Fibroblast of pulmonary artery (primary cell): Measurements from ENCODE around the gene BICC1.

Experiments used
- DNase-seq: peaks from one replicate; pipeline ENCODE4 v3.0.0-alpha.2; 2010; ENCODE audit warnings: low read depth
- H3K4me3 ChIP-seq: replicated peaks from 2 replicates; pipeline ENCODE4 v1.5.1; 2011; ENCODE audit warnings: low read depth, mild to moderate bottlenecking, control low read depth, low read length, moderate library complexity
- TF ChIP-seq, protein P1 (sequence below): IDR thresholded peaks from 2 replicates; pipeline ENCODE4 v1.5.1; 2011; ENCODE audit warnings: mild to moderate bottlenecking, control low read depth, low read length, inconsistent platforms; ENCODE audit errors: missing control alignments

The BICC1 gene

DNA sequence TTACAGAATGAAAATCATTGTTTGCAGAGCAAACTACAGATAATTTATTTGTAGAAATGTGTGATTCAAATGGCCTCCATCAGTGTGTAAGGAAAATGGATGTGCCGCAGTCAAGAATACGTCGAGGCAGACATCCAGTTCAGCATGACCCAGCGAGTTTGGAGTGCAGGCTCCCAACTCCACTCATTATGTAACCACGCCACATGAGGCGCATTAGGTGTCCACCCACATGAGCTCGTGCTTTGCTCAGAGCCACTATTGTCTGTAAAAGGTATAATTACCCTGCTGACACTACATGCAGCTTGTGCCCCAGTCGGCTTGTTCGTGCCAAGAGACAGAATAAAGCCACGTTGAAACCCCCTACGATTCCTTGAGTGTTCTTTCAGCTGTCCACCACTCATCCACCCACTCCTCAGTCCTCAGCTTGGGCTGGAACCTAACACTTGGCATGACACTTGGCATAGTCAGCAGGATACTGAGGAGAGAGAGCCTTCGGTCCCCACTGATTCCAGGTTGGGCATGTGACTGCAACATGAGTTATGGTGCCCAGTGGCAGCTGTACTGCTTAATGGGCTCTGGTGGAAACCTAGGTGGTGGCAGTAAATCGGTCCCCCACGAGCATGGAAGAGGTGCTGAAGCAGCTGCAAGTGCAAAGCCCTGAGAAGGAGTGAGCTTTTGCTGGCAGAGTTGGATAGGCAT, 102.7 kb downstream of the BICC1 start:
- TF ChIP-seq, protein P1, sequence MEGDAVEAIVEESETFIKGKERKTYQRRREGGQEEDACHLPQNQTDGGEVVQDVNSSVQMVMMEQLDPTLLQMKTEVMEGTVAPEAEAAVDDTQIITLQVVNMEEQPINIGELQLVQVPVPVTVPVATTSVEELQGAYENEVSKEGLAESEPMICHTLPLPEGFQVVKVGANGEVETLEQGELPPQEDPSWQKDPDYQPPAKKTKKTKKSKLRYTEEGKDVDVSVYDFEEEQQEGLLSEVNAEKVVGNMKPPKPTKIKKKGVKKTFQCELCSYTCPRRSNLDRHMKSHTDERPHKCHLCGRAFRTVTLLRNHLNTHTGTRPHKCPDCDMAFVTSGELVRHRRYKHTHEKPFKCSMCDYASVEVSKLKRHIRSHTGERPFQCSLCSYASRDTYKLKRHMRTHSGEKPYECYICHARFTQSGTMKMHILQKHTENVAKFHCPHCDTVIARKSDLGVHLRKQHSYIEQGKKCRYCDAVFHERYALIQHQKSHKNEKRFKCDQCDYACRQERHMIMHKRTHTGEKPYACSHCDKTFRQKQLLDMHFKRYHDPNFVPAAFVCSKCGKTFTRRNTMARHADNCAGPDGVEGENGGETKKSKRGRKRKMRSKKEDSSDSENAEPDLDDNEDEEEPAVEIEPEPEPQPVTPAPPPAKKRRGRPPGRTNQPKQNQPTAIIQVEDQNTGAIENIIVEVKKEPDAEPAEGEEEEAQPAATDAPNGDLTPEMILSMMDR, result no peak
- no peak overlapping the region for H3K4me3 ChIP-seq
- DNase-seq, result no peak

DNA sequence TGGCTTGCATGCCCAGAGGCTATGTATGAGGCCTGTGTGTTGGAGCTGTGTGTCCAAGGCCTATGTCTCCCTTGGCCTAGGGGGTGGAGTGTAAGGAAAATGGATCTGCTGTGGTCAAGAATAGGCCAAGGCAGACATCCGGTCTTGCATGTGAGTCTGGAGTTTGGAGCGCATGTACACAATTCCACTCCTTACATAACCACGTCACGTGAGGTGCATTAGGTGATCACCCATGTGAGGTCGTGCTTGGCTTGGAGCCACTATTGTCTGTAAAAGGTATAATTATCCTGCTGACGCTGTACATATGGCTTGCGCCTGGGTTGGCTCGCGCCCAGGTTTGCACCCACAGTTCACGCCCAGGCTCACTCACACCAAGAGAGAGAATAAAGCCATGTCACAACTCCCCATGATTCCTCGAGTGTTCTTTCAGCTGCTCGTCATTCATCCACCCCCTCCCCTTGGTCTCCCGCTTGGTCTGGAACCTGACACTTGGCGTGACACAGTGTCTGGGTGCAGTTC, 105.5 kb downstream of the BICC1 start:
- TF ChIP-seq, protein P1, result no peak
- H3K4me3 ChIP-seq, result no peak overlapping the region
- no peak for DNase-seq

DNA sequence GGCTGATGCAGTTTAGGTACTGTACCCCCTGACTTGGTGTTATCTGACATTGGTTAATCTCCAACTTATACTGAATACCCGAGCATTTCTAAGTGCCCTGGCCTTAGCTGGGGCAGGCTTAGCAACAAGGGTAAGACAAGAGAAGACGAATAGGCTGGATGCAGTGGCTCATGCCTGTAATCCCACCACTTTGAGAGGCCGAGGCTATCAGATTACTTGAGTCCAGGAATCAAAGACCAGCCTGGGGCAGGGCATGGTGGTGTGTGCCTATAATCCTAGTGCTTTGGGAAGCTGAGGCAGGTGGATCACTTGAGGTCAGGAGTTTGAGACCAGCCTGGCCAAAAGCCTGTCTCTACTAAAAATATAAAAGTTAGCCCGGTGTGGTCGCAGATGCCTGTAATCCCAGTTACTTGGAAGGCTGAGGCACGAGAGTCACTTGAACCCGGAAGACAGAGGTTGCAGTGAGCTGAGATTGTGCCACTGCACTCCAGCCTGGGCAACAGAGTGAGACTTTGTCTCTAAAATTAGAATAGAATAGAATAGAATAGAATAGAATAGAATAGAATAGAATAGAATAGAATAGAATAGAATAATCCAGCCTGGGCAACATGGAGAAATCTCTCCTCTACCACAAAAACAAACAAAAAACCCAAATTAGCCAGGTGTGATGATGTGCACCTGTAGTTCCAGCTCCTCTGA, 108.9 kb downstream of the BICC1 start:
- TF ChIP-seq, protein P1, result no peak
- no peak for DNase-seq
- H3K4me3 ChIP-seq, result no peak overlapping the region

DNA sequence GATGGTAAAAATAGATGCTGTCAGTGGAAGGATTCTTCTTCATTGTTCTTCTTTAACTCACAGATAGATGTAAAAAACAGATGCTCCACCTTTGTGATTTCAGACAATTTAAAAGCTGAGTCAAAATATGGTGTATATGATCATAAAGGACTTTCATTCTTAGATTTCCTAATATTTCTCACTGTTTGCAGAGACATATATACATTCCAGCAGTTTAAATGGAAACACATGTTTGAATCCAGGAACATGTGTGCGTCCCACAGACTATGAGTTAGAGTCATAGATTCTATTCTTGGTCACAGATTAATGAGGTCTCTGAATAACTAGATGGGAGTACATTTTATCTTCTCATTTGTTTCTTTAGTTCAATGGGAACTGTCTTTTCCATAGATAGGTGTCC, 109.6 kb downstream of the BICC1 start:
- no peak for DNase-seq
- no peak overlapping the region for H3K4me3 ChIP-seq
- TF ChIP-seq, protein P1, result no peak

DNA sequence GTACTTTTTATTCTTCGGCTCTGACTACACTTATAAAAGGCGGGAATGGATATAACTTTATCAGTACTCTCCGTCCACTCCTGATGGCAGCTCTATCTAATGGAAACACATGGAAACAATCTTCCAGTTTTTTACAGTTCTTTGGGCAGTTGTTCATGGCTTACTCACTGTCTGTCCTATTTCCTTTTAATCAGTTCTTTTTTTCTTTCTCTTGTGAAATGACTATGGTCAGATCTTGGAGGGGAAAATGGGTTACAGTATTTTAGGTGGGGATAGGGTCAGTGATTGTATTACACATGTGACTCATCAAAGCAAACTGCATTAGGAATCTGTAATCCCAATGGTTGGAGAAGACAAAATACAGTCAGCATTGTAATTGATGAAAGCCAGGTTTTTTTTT, 112.4 kb downstream of the BICC1 start:
- DNase-seq, result peak; percentile 79
- H3K4me3 ChIP-seq, result no peak overlapping the region
- TF ChIP-seq, protein P1, result no peak

DNA sequence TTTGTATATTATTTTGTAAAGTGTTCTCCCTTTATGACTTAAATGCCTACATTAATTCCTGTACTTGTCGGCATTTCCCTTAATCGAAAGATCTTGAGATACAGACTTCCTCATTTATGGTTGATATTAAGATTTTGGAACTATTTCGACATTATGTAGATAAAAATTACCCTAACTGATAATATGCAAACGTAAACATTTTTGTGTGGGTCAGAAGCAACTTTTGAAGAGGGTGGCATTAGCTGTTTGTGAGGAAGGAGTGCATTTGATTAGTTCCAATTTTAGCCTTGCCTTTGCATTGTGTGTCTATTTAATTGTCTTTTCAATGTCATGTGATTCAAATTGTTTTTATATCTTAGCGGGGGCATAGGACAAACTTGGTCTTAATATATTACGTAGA, 114.7 kb downstream of the BICC1 start:
- TF ChIP-seq, protein P1, result no peak
- no peak for DNase-seq
- no peak overlapping the region for H3K4me3 ChIP-seq

DNA sequence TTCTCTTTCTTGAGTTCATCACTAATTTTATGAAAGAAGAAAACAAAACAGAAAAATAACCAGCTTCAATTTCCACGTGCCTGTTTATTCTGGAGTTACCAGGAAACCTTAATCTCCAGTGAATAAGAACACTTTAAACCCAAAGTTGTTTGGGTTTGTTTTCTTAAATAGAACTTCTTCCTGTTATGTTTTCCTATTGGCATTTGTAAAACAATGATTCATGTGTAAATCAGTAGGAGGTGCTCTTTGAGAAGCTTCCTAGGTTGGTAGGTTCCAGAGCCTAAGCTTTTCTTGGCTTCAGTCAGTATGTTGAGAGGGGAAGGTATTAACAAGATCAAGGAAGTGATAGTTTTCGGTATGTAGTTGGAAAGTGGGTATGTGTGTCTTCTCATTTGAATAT, 119.0 kb downstream of the BICC1 start:
- peak; percentile 52 for DNase-seq
- TF ChIP-seq, protein P1, result no peak
- no peak overlapping the region for H3K4me3 ChIP-seq
